HG03108 (cell line): ENCODE results near the gene AIPL1.

Source experiments
- ATAC-seq: cut with Tn5 transposase; IDR thresholded peaks from one replicate; pipeline ENCODE4 v1.9.1; 2021; ENCODE audit warnings: moderate library complexity; ENCODE audit not compliant: unreplicated experiment

The AIPL1 gene

DNA sequence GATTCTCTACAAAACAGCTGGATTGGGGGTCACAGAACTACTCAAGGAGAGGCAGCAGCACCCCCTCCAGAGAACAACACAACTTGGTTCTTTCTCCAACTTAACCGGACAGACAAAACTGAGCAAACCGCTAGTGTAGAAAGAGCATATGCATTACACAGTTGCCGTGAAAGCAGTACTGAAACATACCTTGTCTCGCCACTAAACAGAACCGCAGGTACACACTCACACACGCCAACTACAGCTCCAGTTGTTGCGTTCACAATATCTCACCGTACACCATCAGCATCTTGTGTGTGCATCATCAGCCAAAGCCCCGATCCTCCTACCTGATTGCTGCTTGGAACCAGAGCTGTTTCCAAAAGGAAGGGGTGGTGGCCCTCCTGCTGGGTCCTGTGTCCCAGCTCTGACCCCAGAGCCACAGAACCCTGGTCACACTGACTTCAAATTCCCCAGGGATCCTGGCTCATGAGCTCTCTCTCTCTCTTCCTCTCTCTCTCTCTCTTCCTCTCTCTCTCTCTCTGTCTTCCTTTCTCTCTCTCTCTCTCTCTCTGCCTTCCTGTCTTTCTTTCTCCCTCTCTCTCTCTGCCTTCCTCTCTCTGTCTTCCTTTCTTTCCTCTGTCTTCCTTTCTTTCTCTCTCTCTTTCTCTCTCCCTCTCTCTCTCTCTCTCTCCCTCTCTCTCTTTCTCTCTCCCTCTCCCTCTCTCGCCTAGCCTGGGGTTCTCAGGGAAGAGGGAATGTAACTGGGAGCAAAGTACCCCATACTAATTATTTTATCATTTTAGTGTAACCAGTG is 17.7 kb upstream of the AIPL1 start:
- no peak for ATAC-seq

- no peak for ATAC-seq
These were observed 16.3 kb upstream of the AIPL1 start for GRCh38 chr17:6450926-6451832.

GRCh38 chr17:6449307-6449706 is 14.4 kb upstream of the AIPL1 start:
- ATAC-seq, result no peak

- no peak for ATAC-seq
These were observed 13.6 kb upstream of the AIPL1 start for GRCh38 chr17:6448473-6448872.

- ATAC-seq, result no peak
These were observed 11.7 kb upstream of the AIPL1 start for GRCh38 chr17:6446516-6447100.

DNA sequence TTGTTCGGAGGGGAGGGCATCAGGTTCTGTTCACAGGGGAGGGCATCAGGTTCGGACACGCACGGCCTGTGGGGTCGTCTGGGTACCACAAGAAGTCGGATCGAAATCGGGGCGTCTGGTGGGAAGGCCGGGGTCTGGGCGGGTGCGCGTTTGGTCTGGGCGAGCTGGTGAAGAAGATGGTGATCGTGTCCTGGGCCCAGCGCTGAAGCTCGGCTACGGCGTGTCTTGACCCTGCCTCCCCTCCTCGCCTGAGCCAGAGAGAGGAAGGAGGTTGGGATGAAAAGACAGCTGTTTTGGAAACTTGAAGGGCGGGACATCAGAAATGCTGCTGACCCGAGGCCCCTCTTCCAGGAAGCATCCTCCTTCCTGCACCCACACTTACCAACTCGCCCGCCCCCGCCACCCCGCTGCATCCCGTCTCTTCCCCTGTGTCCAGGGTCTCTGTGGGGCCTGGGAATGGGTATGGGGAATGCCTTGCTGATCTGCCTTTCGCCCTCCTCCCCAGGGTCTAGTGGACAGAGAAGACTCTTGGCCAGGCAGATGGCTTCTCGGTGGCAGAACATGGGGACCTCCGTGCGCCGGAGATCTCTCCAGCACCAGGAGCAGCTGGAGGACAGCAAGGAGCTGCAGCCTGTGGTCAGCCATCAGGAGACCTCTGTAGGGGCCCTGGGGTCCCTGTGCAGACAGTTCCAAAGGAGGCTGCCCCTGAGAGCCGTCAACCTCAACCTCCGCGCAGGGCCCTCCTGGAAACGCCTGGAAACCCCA is 9.8 kb upstream of the AIPL1 start:
- ATAC-seq, result no peak

DNA sequence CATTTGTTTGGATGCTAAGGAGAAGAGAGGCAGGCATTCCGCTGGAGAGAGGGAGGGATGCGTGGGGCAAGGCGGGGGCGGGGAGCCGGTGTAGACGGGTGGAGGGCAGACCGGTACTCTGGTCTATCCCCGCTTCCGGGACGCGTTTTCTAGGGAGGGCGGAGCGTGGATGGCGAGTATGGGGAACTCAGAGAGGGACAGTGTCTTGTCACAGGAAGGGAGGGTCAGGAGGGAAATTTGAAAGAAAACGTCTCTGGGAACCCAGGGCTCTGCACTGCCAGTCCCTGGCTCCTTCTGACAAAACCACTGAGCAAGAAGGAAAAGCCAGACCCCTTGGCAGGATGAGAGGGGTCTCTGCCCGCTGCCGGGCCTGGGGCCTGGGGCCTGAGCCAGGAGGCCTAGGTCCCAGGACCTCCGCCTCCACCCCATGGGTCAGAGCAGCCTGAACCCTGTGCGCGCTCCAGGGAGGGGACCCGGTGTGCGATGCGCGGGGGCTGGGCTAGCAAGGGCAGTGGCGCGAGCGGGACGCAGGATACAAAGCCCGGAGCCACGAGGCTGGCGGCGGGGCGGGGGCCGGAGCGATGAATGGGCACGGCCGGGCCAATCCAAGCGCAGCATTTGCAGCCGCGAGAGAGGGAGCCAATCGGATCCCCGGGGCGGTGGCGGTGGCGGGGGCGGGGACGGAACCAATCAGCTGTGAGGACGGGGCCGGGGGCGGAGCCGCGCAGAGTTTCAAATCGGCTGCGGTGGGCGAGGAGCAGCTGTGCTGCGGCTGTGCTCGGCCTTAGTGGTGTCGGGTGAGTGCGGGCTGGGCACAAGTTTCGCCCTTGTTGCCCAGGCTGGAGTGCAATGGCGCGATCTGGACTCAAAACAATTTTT is 9.0 kb upstream of the AIPL1 start, which contains the start of gene PIMREG:
Gene PIMREG, plus strand, starts transcription at position 764 of the 879 bp plus-strand sequence. CDS start 656 bp downstream, outside the sequence.
- peak; percentile 85 for ATAC-seq

DNA sequence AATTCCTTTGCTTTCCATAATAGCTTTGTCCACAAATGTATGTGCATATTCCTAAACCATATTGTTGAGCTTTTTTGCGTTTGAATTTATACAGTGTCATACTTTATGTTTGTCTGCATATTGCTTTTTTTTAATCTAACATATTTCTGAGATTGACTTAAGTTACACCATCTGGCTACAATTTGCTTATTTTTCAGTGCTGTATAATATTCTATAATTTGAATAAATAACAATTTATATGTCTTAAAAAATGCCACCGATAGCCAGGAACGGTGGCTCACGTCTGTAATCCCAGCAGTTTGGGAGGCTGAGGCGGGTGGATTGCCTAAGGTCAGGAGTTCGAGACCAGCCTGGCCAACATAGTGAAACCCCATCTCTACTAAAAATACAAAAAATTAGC is 7.9 kb upstream of the AIPL1 start:
- ATAC-seq, result no peak

- no peak for ATAC-seq
These were observed 5.0 kb upstream of the AIPL1 start for GRCh38 chr17:6439951-6440350.

- no peak for ATAC-seq
These were observed 3.0 kb upstream of the AIPL1 start for GRCh38 chr17:6437956-6438355.

DNA sequence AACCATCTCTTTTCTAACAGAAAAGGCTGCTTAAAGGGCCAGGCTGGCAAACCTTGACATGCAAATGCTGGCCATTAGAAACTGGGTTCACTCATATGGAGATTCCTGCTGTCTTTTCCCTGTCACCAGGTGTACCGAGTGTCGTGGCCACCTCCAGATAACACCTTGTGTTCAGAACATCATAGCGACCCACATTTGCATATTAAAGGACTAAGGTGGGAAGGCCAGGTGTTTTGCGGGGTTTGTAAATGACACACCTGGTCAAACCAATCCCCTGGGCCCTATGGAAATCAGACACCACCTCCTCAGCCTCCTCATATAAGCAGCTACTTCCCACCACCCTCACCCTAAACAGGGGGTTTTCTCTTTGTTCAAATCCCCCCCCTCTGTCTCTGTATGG is 2.5 kb upstream of the AIPL1 start:
- ATAC-seq, result no peak

DNA sequence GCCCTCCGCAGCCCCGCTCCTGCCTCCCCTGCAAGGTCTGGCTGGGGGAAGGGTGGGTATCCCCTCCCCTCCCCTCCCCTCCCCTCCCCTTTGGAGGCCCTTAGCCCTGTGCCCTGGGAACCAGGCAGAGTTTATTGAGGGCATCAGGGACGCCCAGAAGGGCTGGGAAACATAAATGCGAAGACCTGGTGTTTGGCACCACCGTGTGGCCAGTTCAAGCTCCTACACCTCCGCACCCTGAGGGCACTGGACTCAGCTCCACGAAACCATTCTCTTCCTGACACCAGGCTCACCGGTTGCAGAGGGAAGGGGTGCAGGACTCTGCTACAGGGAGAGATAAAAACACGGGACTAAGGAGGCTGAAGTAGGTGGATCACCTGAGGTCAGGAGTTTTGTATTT is 1.0 kb upstream of the AIPL1 start:
- ATAC-seq, result no peak

- ATAC-seq, result no peak
These were observed 4.2 kb downstream of the AIPL1 start for GRCh38 chr17:6430769-6431168.

DNA sequence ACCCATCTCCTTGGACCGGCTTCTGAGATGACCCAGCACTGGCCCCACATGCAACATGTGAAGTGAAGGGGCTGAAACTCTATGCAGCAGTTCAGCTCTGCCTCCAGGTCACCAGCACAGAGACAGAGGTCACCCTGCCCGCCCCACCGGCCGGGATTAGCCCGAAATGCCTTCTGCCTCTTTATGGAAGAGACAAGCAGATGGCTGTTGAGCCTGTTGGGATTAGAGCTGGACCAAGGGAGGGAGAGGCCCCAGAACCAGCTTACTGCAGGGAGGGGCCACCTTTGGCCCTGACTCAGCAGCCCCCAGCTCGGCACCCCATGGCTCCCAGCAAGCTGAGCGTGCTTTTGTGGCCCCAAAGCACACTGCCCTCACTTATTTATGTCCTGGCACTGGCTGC is 5.7 kb downstream of the AIPL1 start:
- ATAC-seq, result no peak

DNA sequence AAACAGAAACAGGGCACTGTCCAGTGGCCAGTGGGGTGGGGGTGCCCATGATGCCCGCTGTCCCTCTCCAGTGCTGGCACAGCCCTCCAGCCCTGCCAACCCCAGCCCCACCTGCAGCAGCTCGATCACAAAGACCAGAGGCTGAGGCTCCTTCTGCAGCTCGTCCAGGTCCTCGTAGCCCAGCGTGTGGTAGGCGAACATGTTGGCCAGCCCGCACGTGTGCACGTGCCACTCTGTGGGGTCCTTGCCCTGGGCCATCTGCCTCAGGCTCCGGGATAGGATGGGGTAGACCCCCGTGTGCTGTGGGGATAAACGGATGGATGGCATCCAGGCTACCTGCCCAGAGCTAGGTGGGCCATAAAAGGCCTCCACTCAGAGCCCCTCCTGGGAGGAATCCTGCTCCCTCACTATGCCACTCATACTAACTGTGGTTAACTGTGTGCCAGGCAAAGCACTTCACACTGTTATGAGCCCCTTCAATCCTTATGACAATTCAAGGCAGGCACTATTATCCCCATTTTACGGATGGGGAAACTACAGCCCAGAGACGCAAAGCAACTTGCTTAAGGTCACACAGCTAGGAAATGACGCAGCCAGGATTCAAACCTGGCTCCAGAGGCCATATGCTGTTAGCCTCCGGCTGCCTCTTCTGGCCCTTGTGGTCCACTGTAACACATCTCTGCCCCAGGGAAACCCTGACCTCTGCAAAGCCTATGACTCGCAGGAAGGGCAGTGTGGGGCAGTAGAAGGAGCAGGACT is 6.5 kb downstream of the AIPL1 start:
- no peak for ATAC-seq

- no peak for ATAC-seq
These were observed 7.6 kb downstream of the AIPL1 start for GRCh38 chr17:6427279-6427781.

DNA sequence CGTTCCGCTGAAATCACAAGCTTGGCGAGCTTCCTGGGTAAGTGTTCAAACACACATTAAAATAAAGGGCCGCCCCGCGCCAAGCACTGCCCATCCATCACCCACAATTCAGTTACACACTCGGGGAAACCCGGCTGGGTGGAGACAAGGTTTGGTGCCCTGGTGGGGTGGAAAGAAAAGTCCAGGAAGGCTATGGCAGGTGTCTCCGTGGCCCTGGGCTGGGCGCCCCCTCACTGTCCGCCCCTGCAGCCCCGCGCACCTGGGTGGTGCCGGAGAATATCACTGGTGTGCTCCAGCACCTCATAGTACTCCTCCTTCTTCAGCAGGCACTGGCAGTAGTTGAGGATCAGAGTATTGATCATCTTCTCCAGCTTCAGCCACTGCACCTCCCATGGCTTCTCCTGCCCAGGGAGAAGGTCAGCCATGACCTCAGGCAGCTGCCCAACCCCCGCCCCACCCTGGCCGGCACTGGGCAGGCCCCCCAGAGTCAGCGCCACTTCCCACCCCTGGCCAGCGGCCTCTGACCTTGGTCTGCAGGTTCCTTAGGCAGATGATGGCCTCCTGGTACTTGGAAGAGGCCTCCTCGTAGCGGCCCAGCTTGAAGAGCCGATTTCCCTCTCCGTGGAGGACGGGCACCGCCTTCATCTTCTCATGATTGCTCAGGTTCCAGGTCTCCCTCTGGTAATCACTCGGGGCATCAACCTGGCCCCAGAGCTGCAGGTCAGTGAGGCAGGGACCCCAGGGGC is 8.4 kb downstream of the AIPL1 start:
- ATAC-seq, result no peak

DNA sequence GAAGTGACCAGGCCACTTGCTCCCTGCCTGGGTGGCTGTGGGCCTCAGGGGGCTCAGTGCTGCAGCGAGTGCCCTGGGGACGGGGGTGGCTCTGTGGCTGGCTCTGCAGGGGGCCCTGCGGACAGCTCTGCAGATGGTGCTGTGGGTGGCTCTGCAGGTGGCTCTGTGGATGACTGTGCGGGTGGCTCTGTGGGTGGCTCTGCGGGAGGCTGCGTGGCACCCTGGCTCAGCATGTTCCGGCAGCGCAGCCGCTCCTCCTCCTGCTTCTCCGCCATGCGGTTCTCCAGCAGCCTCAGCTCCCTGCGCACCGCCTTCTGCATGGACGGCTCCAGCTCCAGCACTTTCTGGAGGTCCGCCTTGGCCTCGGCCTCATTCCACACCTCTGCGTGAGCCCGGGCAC is 9.5 kb downstream of the AIPL1 start:
- no peak for ATAC-seq
